Heart right ventricle (tissue), 16 donors: ENCODE results near the gene TAF11L9. TPM values are rescaled to one million over a fixed set of nuclear protein-coding genes. Genes with fewer than 3 reads are reported as not detected.
"Not testable (repeated sequence)": the region's sequence is repeated elsewhere in the genome, so short reads cannot be mapped to it uniquely, and the experiment has no call there.

ENCODE experiments used
- ATAC-seq, 8 donors: fragments of 200-7000 bp; cut with Tn5 transposase; one replicate each; pipeline ENCODE4 v1.9.1; 2020; ENCODE audit warnings: mild to moderate bottlenecking in 8 of 8, moderate library complexity in 8 of 8, moderate number of reproducible peaks in 1 of 8
- DNase-seq, 2 donors: peaks; one replicate each; pipeline ENCODE4 v3.0.0-alpha.2; 2020
- H3K27ac ChIP-seq, 10 donors: fragments of 200-600 bp; sonication (generic) in 2 of 10; one replicate each; pipeline versions ENCODE4 v1.5.0 to v1.8.0; 2020 to 2022; ENCODE audit warnings: mild to moderate bottlenecking in 3 of 10
- H3K27me3 ChIP-seq, 7 donors: fragments of 200-600 bp; one replicate each; pipeline ENCODE4 v1.8.0; 2021 to 2022; ENCODE audit warnings: mild to moderate bottlenecking in 2 of 7
- H3K36me3 ChIP-seq, 9 donors: fragments of 200-600 bp; sonication (generic) in 1 of 9; one replicate each; pipeline versions ENCODE4 v1.5.0 to v1.8.0; 2020 to 2022; ENCODE audit warnings: mild to moderate bottlenecking in 2 of 9
- H3K4me1 ChIP-seq, 9 donors: fragments of 200-600 bp; sonication (generic) in 1 of 9; one replicate each; pipeline versions ENCODE4 v1.5.0 to v1.8.0; 2020 to 2022; ENCODE audit warnings: mild to moderate bottlenecking in 4 of 9
- H3K4me3 ChIP-seq, 10 donors: fragments of 200-600 bp; sonication (generic) in 2 of 10; one replicate each; pipeline versions ENCODE4 v1.5.0 to v1.8.0; 2020 to 2022; ENCODE audit warnings: mild to moderate bottlenecking in 7 of 10, moderate library complexity in 2 of 10
- H3K9me3 ChIP-seq, 11 donors: fragments of 200-600 bp in 10 of 11; sonication (generic) in 2 of 11; one replicate each; pipeline versions ENCODE4 v1.5.0 to v1.8.0; 2013 to 2022; ENCODE audit warnings: mild to moderate bottlenecking in 2 of 11, control low read depth in 1 of 11, moderate library complexity in 1 of 11
- CTCF ChIP-seq, 9 donors: fragments of 200-600 bp; sonication (generic) in 2 of 9; IDR thresholded peaks; one replicate each; pipeline versions ENCODE4 v1.5.0 to v1.8.0; 2021 to 2022; ENCODE audit warnings: antibody characterized with exemption in 9 of 9, mild to moderate bottlenecking in 5 of 9, moderate library complexity in 1 of 9
- WGBS, 2 donors: extraction: QIAGEN DNeasy Blood & Tissue Kit; methylation state at CpG; one replicate each; pipeline ENCODE4 v1.1.7; 2013; ENCODE audit warnings: inconsistent platforms in 1 of 2; 5-methylcytosine and 5-hydroxymethylcytosine counted together
- intact Hi-C, 10 donors: fragments of 100-400 bp; cut with DNase I; formaldehyde crosslinking; loops; one replicate each; pipeline versions ENCODE4 v1.11.1 to v1.14.2; 2022
- polyA plus RNA-seq, 2 donors: library from polyadenylated mRNA; stranded (reverse); fragments of 200-250 nt; gene quantifications; one replicate each; pipeline ENCODE4 v1.2.3, GENCODE V29; 2013
- total RNA-seq, 10 donors: library from RNA; stranded (reverse); fragmentation: NEBNext Ultra II Directional in 3 of 10; extraction: Animal tissue kit (Norgen Biotek cat#: 25700) in 3 of 10; gene quantifications; one replicate each; pipeline versions ENCODE4 v1.2.1 to v1.2.4, GENCODE V29; 2021 to 2023
- donor health status: Arrhythmogenic right ventricular cardiomyopathy.
- donor health status: ischemic (EF 13 %, LVEDD 7.1; RV severe dilation, severe dysfunction).
- donor health status: healthy with polysubstance abuse.
- donor health status: DM: no; HTN: yes; CAD: no.
- donor health status: DM: no; HTN: no; CAD: no.
- donor health status: ischemic (EF 25% LVEDD 6.9; RV normal size, moderate dysfunction).
- donor health status: ischemic (EF 25% LVEDD 5.7; RV mildly dilated, moderate dysfunction).
- donor health status: healthy.
- donor health status: DM: yes; HTN: yes; CAD: no.
- donor health status: Ischemic cardiomyopathy.
- donor health status: ischemic (EF 35%, LVEDD 5.7; RV mildly dilated, moderate dysfunction).
- donor health status: nonischemic (EF 11% LVEDD 7.7; RV severe dilation, severe dysfunction).
- donor health status: DM: yes; HTN: yes; CAD: no.
- donor health status: PGD.
- donor health status: ischemic (EF 29% LVEDD 5.4; RV normal size, mild dysfunction).
- donor health status: nonischemic (EF 23%, LVEDD 6.1; RV moderate dilation, normal function).

The TAF11L9 gene
- total and polyA plus RNA-seq, 12 donors: not detected

- no peak for TF ChIP-seq CTCF (IDR thresholded peaks at IDR 0.05)
- H3K36me3 ChIP-seq: no peaks in the 10 kb centered on the region
- no peak overlapping the region for H3K27ac ChIP-seq
- peaks cover 0 to 4% (median 0%) of the 10 kb centered on the region in 11 donors for H3K9me3 ChIP-seq
- 85 to 92% methylated on average over 3 of the region's 3 CpGs for WGBS, 2 donors
- no peaks in the 10 kb centered on the region for H3K4me1 ChIP-seq
- intact Hi-C loops: no loop called here
- peaks cover 0 to 4% (median 0%) of the 10 kb centered on the region in 7 donors for H3K27me3 ChIP-seq
- H3K4me3 ChIP-seq: no peak overlapping the region
- ATAC-seq: no peak
- no peak for DNase-seq
Measured at GRCh38 chr5:17619354-17619753, 25.2 kb upstream of the TAF11L9 start.

- intact Hi-C loops: no loop called here
- no peak for ATAC-seq
- no peak overlapping the region for H3K27ac ChIP-seq
Measured at GRCh38 chr5:17614872-17615605, 20.8 kb upstream of the TAF11L9 start.

GRCh38 chr5:17610092-17610491, 15.9 kb upstream of the TAF11L9 start, which contains the start of gene TAF11L12:
TAF11L12 (plus strand) TSS chr5:17610392.
- H3K9me3 ChIP-seq, H3K4me1 ChIP-seq, H3K27me3 ChIP-seq, H3K4me3 ChIP-seq, H3K27ac ChIP-seq, DNase-seq, H3K36me3 ChIP-seq, intact Hi-C loops, ATAC-seq: not testable (repeated sequence)
- WGBS, 2 donors: 57 to 63% methylated on average over 2 of the region's 2 CpGs

More at GRCh38 chr5:17614872-17615605, 20.8 kb upstream of the TAF11L9 start:
- 85 to 86% methylated on average over 17 of the region's 17 CpGs for WGBS, 2 donors
- TF ChIP-seq CTCF (IDR thresholded peaks at IDR 0.05): no peak
- H3K4me3 ChIP-seq: no peak overlapping the region
- no peaks in the 10 kb centered on the region for H3K9me3 ChIP-seq
- H3K27me3 ChIP-seq: no peaks in the 10 kb centered on the region
- DNase-seq: no peak
- H3K4me1 ChIP-seq: no peaks in the 10 kb centered on the region
- H3K36me3 ChIP-seq: no peaks in the 10 kb centered on the region

GRCh38 chr5:17607461-17607860, 13.3 kb upstream of the TAF11L9 start:
- H3K4me3 ChIP-seq, intact Hi-C loops, ATAC-seq, H3K4me1 ChIP-seq, H3K27me3 ChIP-seq, H3K9me3 ChIP-seq, H3K36me3 ChIP-seq, DNase-seq, H3K27ac ChIP-seq: not testable (repeated sequence)
- WGBS, 2 donors: 78 to 85% methylated on average over 4 of the region's 4 CpGs

GRCh38 chr5:17604951-17605350, 10.8 kb upstream of the TAF11L9 start:
- no peaks in the 10 kb centered on the region for H3K36me3 ChIP-seq
- H3K9me3 ChIP-seq: peaks cover 0 to 7% (median 0%) of the 10 kb centered on the region in 11 donors
- 89 to 91% methylated on average over 14 of the region's 14 CpGs for WGBS, 2 donors
- TF ChIP-seq CTCF (IDR thresholded peaks at IDR 0.05): no peak
- no peaks in the 10 kb centered on the region for H3K4me1 ChIP-seq
- DNase-seq (no peak), ATAC-seq (no peak)
- no peak overlapping the region for H3K27ac ChIP-seq
- no peak overlapping the region for H3K4me3 ChIP-seq
- no peaks in the 10 kb centered on the region for H3K27me3 ChIP-seq
- intact Hi-C loops: no loop called here

GRCh38 chr5:17603880-17604279, 9.7 kb upstream of the TAF11L9 start, which contains the start of gene TAF11L11:
TAF11L11 (plus strand) TSS chr5:17604183.
- H3K9me3 ChIP-seq, intact Hi-C loops, H3K4me3 ChIP-seq, ATAC-seq, H3K4me1 ChIP-seq, H3K36me3 ChIP-seq, H3K27me3 ChIP-seq, DNase-seq, H3K27ac ChIP-seq: not testable (repeated sequence)
- 60 to 71% methylated on average over 6 of the region's 6 CpGs for WGBS, 2 donors

- H3K4me3 ChIP-seq, H3K36me3 ChIP-seq, H3K27me3 ChIP-seq, H3K27ac ChIP-seq, intact Hi-C loops, DNase-seq, ATAC-seq, H3K4me1 ChIP-seq, H3K9me3 ChIP-seq: not testable (repeated sequence)
- no CpG with 5 or more reads among the region's 15 CpGs for WGBS, 2 donors
Measured at GRCh38 chr5:17597728-17598127, 3.5 kb upstream of the TAF11L9 start, which contains the start of gene TAF11L10. TAF11L10 (minus strand) TSS chr5:17597828.

- H3K27ac ChIP-seq, H3K27me3 ChIP-seq, H3K4me3 ChIP-seq, H3K36me3 ChIP-seq, DNase-seq, intact Hi-C loops, ATAC-seq, H3K4me1 ChIP-seq, H3K9me3 ChIP-seq: not testable (repeated sequence)
- no CpG with 5 or more reads among the region's 16 CpGs for WGBS, 2 donors
Measured at GRCh38 chr5:17590860-17591259, 3.3 kb downstream of the TAF11L9 start, which contains the start of gene TAF11L8. TAF11L8 (minus strand) TSS chr5:17590960.
